Left colon (tissue), 2 donors: ENCODE data around the gene LHX3. TPM values are rescaled to one million over a fixed set of nuclear protein-coding genes. Genes with fewer than 3 reads are reported as not detected.

Source experiments
- ATAC-seq: fragments of 200-7000 bp; cut with Tn5 transposase; one replicate; pipeline ENCODE4 v1.9.1; 2020; ENCODE audit warnings: mild to moderate bottlenecking, moderate library complexity
- DNase-seq, 2 donors: peaks; one replicate each; pipeline ENCODE4 v3.0.0-alpha.2; 2020
- intact Hi-C, 2 donors: fragments of 100-400 bp; cut with DNase I in 1 of 2; cut with micrococcal nuclease in 1 of 2; formaldehyde crosslinking; loops; one replicate each; pipeline versions ENCODE4 v1.11.2 to v1.14.0; 2022; cut with DNase I, micrococcal nuclease
- total RNA-seq, 2 donors: library from RNA; stranded (reverse); fragmentation: NEBNext Ultra II Directional; extraction: Animal tissue kit (Norgen Biotek cat#: 25700); gene quantifications; one replicate each; pipeline ENCODE4 v1.2.1, GENCODE V29; 2021
- donor health status: DM: no; HTN: no; CAD: no.
- donor health status: DM: yes; HTN: yes; CAD: no.

The LHX3 gene
- total RNA-seq, 2 donors from 2014 or later = not detected

- DNase-seq (no peak), ATAC-seq (no peak)
- intact Hi-C loops = no loop called here
These were observed 33.0 kb downstream of the LHX3 start for GRCh38 chr9:136171801-136172411.

DNA sequence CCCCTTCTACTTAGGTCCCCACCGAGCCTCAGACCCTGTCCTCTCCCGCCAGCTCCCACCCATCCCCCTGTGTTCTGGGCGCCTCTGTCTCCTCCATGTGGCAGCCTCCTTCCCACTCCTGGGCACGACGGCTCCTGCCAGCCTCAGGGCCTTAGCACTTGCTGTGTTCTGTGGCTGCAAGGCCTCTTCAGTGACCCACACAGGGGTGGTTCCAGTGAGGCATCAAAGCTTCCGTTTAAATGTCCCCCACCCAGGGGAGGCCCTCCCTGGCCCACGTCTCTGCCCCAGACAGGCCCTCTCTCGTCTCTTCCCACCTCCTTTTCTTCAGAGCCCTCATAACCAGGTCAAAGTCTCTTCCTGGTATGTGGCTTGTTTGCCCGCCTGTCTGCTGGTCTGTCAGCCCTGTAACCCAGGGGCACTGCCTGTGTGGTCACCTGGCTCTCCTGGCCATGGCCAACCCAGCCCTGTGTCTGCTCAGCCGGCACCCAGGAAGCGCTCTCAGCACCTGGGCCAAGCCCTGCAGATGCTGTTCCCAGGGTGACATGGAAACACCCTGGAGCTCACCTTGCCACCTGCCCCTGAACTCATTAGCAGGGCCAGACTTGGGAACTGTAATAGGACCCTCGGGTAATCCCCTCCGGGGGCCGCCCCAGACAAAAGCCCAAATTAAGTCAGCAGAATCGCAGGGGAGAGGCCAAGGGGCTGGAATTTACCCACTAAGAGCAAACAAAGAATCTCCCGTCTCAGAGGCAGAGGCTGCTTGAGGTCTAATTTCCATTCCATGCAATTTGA lies 33.7 kb downstream of the LHX3 start:
- ATAC-seq (peak; percentile 60), DNase-seq (no peak)
- intact Hi-C loops = no loop called here

DNA sequence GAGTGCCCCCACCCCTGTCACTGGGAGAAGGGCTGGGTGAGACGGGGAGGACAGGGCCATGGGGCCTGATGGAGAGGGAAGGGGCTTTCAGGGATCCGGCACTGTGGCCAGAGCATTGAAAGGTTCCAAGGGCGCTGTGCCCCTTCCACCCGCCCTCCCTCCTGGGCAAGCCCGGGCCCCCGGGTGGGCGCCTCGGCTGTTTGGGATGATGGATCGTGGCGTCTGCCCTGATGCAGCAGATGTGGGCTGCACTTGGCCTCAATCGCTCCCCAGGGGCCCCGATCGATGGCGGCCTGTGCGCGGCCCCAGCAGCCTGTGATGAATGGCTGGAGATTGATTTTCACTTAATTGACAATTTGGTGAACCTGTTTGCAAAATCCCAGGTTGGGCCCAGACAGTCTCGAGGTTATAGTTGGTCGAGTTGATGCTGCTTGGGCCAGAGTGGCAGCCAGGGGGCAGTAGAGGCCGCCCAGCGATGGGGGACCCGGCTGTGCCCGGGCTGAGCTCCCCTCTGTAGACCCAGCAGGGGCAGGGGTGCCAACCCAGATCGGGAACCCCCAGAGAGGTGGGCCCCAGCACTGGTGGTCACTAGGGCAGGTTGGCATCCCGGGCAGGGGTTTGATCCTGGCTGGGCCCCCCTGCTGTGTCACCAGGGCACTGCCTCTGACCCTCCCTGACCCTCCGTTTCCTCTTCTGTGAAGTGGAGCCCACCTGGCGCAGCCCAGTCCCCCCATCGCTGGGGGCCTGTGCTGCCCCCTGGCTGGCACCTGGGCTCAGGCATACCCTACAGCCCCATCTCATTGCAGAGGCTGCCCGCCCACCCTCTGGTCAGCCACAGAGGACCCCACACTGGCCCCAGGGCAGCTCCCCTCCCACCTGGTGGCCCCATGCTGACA lies 34.7 kb downstream of the LHX3 start:
- intact Hi-C loops = no loop called here

DNA sequence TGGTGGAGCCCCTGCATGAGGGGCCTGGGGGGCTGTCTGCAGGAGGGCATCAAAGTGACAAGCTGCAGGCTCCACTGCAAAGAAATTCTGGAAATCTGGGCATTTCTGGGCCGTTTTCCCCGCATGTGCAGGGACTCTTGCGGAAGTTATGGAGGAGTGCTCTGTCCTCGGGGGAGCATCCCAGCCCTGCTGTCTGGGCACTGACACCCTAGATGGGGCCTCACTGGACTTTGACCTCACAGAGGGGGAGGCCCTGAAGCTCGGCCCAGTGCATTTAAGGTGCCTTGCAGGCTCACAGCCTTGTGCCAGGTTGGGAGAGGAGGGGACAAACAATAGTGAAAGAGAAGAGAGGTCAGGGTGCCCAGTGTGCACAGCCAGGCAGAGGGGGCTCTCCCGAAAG lies 35.4 kb downstream of the LHX3 start:
- DNase-seq (no peak), ATAC-seq (no peak)
- intact Hi-C loops = no loop called here

More for the DNA sequence above, 34.7 kb downstream of the LHX3 start:
- peak in 1 of 2 donors; percentile 52 for DNase-seq
- ATAC-seq = peak; percentile 64

DNA sequence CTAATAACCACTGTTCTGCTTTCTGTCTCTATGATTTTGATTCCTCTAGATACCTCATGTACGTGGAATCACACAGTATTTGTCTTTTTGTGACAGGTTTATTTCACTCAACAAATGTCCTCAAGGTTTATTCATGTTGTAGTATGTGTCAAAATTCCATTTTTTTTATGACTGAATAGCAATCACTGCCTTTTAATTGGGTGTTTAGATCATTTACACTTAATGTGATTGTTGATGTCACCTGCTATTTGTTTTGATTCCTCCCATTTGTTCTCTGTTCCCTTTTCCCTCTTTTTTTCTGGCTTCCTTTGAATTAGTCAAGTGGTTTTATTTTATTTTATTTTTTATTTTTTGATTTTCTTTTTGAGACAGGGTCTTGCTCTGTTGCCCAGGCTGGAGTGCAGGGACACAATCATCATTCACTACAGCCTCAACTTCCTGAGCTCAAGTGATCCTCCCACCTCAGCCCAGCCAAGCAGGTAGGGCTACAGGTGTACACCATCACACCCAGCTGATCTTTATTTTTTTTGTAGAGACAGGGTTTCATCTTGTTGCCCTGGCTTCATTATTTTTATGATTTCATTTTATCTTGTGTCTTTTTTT lies 41.6 kb downstream of the LHX3 start:
- ATAC-seq (no peak), DNase-seq (no peak)
- intact Hi-C loops = no loop called here

DNA sequence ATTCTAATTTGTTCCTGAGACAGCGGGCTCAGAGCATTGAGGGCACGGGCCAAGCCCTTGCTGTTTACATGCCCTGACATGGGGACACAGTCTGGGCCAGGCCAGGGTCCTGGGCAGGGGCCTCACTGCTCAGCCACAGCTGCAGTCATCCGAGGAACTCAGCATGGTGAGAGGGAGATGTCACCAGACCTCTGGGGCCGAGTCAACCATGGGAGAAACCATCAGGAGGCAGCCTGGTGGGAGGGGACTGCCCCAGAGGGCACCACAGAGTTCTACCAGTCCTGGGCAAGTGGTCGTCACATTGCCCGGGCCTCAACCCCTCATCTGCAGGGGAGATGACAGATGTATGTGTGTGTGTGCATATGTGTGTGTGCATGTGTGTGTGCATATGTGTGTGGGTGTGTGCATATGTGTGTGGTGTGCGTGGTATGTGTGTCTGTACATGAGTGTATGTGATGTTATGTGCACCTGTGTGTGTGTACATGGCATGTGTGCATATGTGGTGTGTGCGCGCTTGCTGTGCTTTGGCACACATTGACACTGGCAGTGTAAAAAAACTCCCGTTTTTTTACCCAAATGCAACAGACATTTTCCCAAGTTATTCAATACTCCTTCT lies 43.8 kb downstream of the LHX3 start:
- DNase-seq (no peak), ATAC-seq (no peak)
- intact Hi-C loops = no loop called here

GRCh38 chr9:136160381-136160841 lies 44.5 kb downstream of the LHX3 start:
- intact Hi-C loops = no loop called here
- ATAC-seq = no peak
- no peak for DNase-seq

- intact Hi-C loops = no loop called here
- no peak for DNase-seq
These were observed 45.1 kb downstream of the LHX3 start for GRCh38 chr9:136159851-136160250.

GRCh38 chr9:136157477-136158265 lies 47.3 kb downstream of the LHX3 start:
- DNase-seq = no peak
- intact Hi-C loops = no loop called here
- ATAC-seq = no peak

More at GRCh38 chr9:136159851-136160250, 45.1 kb downstream of the LHX3 start:
- no peak for ATAC-seq

DNA sequence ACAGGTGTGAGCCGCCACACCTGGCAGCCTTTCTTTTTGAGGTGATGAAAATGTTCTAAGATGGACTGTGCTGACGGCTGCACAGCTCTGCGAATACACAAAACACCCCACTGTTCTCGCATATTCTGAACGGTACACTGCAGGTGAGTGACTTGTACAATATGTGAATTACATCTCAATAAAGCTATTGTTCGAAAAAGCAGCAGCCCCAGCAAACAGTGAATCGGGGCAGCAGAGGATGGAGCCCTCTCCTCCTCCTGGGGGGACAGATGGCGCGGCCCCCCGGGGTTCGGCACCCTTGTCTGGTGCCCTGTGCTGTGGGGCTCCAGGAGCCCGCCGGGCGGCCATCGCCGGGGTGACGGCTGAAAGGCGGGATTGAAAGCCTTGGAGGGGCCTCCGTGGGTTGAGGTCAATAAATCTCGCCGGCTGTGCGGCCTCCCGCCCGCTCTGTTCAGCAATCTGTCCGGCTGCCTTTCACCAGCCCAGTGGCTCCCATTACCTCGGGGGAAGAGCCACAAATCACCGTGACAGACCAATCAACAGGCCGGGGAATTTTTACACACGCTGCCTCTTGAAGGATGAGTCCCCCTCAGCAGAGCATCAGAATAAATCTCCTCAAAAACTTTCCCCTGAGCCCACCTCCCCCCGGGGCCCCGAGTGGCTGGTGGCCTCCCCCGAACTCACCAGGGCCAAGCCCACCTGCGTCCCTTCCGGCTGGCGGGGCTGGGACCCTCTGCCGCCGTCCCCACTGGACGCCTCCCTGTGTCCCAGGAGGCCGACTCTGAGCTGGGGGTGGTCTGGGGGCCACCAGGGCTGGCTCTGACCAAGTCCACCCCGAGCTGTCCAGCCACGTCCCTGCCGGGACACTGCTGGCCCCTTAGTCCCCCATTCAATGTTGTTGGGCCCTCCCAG lies 48.5 kb downstream of the LHX3 start:
- intact Hi-C loops = no loop called here
- no peak for ATAC-seq
- no peak for DNase-seq

- ATAC-seq (no peak), DNase-seq (no peak)
- intact Hi-C loops = no loop called here
These were observed 49.4 kb downstream of the LHX3 start for GRCh38 chr9:136155576-136155975.

- ATAC-seq = no peak
These were observed 50.0 kb downstream of the LHX3 start for GRCh38 chr9:136154943-136155342.

GRCh38 chr9:136153381-136154065 lies 51.4 kb downstream of the LHX3 start:
- DNase-seq = no peak

More at GRCh38 chr9:136154943-136155342, 50.0 kb downstream of the LHX3 start:
- intact Hi-C loops = no loop called here
- no peak for DNase-seq

GRCh38 chr9:136152931-136153330 lies 52.0 kb downstream of the LHX3 start:
- intact Hi-C loops = no loop called here
- ATAC-seq = no peak
- DNase-seq = no peak

More at GRCh38 chr9:136153381-136154065, 51.4 kb downstream of the LHX3 start:
- intact Hi-C loops = no loop called here
- peak; percentile 40 for ATAC-seq

DNA sequence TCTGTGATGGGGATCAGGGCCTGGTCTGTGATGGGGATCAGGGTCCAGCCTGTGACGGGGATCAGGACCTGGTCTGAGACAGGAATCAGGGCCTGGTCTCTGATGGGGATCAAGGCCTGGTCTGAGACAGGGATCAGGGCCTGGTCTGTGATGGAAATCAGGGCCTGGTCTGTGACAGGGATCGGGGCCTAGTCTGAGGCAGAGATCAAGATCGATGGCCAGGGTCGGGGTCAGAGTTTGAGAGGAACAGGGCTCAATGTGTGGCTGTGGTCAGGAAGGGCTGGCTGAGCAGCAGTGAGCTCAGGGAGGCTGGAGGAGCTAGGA lies 52.4 kb downstream of the LHX3 start:
- DNase-seq (no peak), ATAC-seq (no peak)
- intact Hi-C loops = no loop called here

DNA sequence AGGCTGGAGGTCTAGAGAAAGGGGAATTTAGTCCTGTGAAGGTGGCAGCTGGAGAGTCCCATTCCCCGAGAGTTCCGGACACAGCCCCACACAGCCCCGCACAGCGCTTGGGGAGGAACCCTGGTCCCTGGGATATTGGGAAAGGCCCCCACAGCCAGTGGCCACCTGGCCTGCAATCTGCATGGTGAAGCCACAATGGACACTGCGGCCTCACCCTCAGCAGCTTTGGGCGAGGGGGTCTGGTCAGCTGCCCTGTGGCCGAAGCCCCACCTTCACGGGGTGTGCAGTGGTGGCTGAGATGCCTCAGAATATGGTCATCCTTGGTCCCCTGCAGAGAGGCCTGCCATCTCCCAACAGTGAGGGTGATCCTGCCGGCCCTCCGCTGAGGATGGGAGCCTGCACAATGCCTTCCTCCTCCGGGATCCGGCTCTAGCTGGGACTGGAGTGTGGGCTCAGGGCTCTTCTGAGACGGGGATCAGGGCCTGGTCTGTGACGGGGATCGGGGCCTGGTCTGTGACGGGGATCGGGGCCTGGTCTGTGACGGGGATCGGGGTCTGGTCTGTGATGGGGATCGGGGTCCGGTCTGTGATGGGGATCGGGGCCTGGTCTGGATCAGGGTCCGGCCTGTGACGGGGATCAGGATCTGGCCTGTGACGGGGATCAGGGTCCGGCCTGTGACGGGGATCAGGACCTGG lies 52.9 kb downstream of the LHX3 start:
- intact Hi-C loops = no loop called here
- ATAC-seq = no peak

More for the DNA sequence above, 52.9 kb downstream of the LHX3 start:
- DNase-seq = no peak
